K562 (cell line): ENCODE measurements around the gene UBE2N.

Source experiments
- CTCF ChIP-seq, 3 experiments: IDR thresholded peaks in 2 of 3; conservative IDR thresholded peaks in 1 of 3; 2 replicates each; pipeline ENCODE4 v1.5.1; 2011 to 2012; ENCODE audit warnings: low read length in 3 of 3, mild to moderate bottlenecking in 3 of 3, control low read depth in 2 of 3, improper control_type of control experiment in 1 of 3, inconsistent platforms in 1 of 3, low read depth in 1 of 3, mixed read lengths in 1 of 3, moderate library complexity in 1 of 3; ENCODE audit not compliant: insufficient read depth in 2 of 3
- FOXO4 ChIP-seq: fragments of 450-650 bp; formaldehyde crosslinking; IDR thresholded peaks from 2 replicates; pipeline ENCODE4 v1.4.0; 2020; ENCODE audit warnings: mild to moderate bottlenecking, moderate library complexity
- POLR2A ChIP-seq: fragments of 450-650 bp; conservative IDR thresholded peaks from 2 replicates; pipeline ENCODE4 v1.6.1; 2016
- PRMT5 ChIP-seq: sonication (generic); formaldehyde crosslinking; IDR thresholded peaks from 2 replicates; pipeline ENCODE4 v1.5.0; 2020; ENCODE audit warnings: missing genetic modification reagents
- RAD51 ChIP-seq: fragments of 450-650 bp; IDR thresholded peaks from 2 replicates; pipeline ENCODE4 v1.7.1; 2016; ENCODE audit warnings: low read depth, mild to moderate bottlenecking, borderline replicate concordance
- RFX5 ChIP-seq: IDR thresholded peaks from 2 replicates; pipeline ENCODE4 v1.6.1; 2011; ENCODE audit warnings: low read depth, mild to moderate bottlenecking, improper control_type of control experiment, low read length
- SIX5 ChIP-seq, 2 experiments: IDR thresholded peaks; 2 replicates each; pipeline ENCODE4 v1.6.1; 2011; ENCODE audit warnings: low read length in 2 of 2, borderline replicate concordance in 1 of 2, low read depth in 1 of 2, mild to moderate bottlenecking in 1 of 2, moderate library complexity in 1 of 2; ENCODE audit not compliant: insufficient read depth in 1 of 2
- TAF1 ChIP-seq: IDR thresholded peaks from 2 replicates; pipeline ENCODE4 v1.6.1; 2011; ENCODE audit warnings: mild to moderate bottlenecking, low read length, moderate library complexity; ENCODE audit not compliant: insufficient read depth, control insufficient read depth, severe bottlenecking; ENCODE audit errors: extremely low read depth
- ZBED1 ChIP-seq: IDR thresholded peaks from 2 replicates; pipeline ENCODE4 v1.6.1; 2014
- ZNF384 ChIP-seq: IDR thresholded peaks from 2 replicates; pipeline ENCODE4 v1.6.1; 2012; ENCODE audit warnings: low read depth, low read length, improper control_type of control experiment
- ZSCAN32 ChIP-seq: fragments of 450-650 bp; formaldehyde crosslinking; IDR thresholded peaks from 2 replicates; pipeline ENCODE4 v1.4.0; 2020; ENCODE audit warnings: mild to moderate bottlenecking, moderate library complexity

GRCh38 chr12:93469386-93469785 is 27.6 kb upstream of the UBE2N start:
- TF ChIP-seq RAD51 = no peak
- TF ChIP-seq CTCF (IDR thresholded peaks at IDR 0.05 in 2 of 3, conservative IDR thresholded peaks at IDR 0.05 in 1 of 3; ENCODE audit: insufficient read depth in 2 of 3, low read depth in 1 of 3, low read length in 3 of 3) = no peak
- no peak for TF ChIP-seq FOXO4
- TF ChIP-seq TAF1 = no peak
- no peak for TF ChIP-seq POLR2A
- TF ChIP-seq ZNF384 = no peak
- TF ChIP-seq SIX5 (IDR thresholded peaks at IDR 0.05; ENCODE audit: borderline replicate concordance in 1 of 2, insufficient read depth in 1 of 2, low read depth in 1 of 2, low read length in 2 of 2) = no peak
- TF ChIP-seq PRMT5 (CRISPR knock-in tag) = no peak
- no peak for TF ChIP-seq ZBED1
- no peak for TF ChIP-seq ZSCAN32 (CRISPR knock-in tag)
- no peak for TF ChIP-seq RFX5
